Peyer's patch (tissue), 4 donors: ENCODE data around the gene ITGA11.

ENCODE experiments used
- CTCF ChIP-seq, 6 experiments: fragments of 450-650 bp in 4 of 6; fragments of 200-600 bp in 2 of 6; sonication (generic) in 1 of 6; IDR thresholded peaks; one replicate each; pipeline ENCODE4 v1.5.1; 2017 to 2019; ENCODE audit warnings: antibody characterized with exemption in 6 of 6, mild to moderate bottlenecking in 3 of 6, moderate library complexity in 1 of 6
- POLR2A ChIP-seq, 2 donors: fragments of 450-650 bp; IDR thresholded peaks; one replicate each; pipeline ENCODE4 v1.5.1; 2017; ENCODE audit warnings: antibody characterized with exemption in 2 of 2, mild to moderate bottlenecking in 2 of 2, moderate library complexity in 2 of 2

- TF ChIP-seq CTCF (IDR thresholded peaks at IDR 0.05) (no peak), POLR2A (IDR thresholded peaks at IDR 0.05) (no peak)
These were observed 153.2 kb downstream of the ITGA11 start for GRCh38 chr15:68278595-68279405.
